Hepatocyte (in vitro differentiated cells): ENCODE measurements around the gene KRT27.

Experiments
- CTCF ChIP-seq: fragments of 200-600 bp; sonication (generic); IDR thresholded peaks from 2 replicates; pipeline ENCODE4 v1.5.1; 2016; ENCODE audit warnings: antibody characterized with exemption, mild to moderate bottlenecking; ENCODE audit not compliant: poor library complexity
- EZH2 ChIP-seq: fragments of 200-600 bp; sonication (generic); IDR thresholded peaks from 2 replicates; pipeline ENCODE4 v1.6.1; 2016; ENCODE audit warnings: antibody characterized with exemption, mild to moderate bottlenecking, borderline replicate concordance
- EZH2phosphoT487 ChIP-seq: fragments of 200-600 bp; sonication (generic); IDR thresholded peaks from one replicate; pipeline ENCODE4 v1.6.1; 2018; ENCODE audit warnings: antibody characterized with exemption, mild to moderate bottlenecking, low read depth, moderate library complexity; ENCODE audit not compliant: unreplicated experiment, severe bottlenecking

- TF ChIP-seq CTCF: no peak
- TF ChIP-seq EZH2: no peak
- TF ChIP-seq EZH2phosphoT487: no peak
Measured at GRCh38 chr17:40821536-40821935, 39.2 kb upstream of the KRT27 start.
